Dermis blood vessel endothelial cell (primary cell): Measurements from ENCODE around the gene POMC. TPM values are rescaled to one million over a fixed set of nuclear protein-coding genes. Genes with fewer than 3 reads are reported as not detected.
A peak's percentile ranks its signal among the peaks of the same experiment; 100 is the strongest.
"Not testable (repeated sequence)": the region's sequence is repeated elsewhere in the genome, so short reads cannot be mapped to it uniquely, and the experiment has no call there.

Experiments used
- DNase-seq: peaks from one replicate; pipeline ENCODE4 v3.0.0; 2010
- total RNA-seq: library from RNA; depleted of rRNA; stranded (reverse); fragments of >200 nt; gene quantifications from 2 replicates; pipeline ENCODE4 v1.2.3, GENCODE V29; 2014

The POMC gene
- total RNA-seq = 2.8 and 3.2 TPM in 2 replicates

DNA sequence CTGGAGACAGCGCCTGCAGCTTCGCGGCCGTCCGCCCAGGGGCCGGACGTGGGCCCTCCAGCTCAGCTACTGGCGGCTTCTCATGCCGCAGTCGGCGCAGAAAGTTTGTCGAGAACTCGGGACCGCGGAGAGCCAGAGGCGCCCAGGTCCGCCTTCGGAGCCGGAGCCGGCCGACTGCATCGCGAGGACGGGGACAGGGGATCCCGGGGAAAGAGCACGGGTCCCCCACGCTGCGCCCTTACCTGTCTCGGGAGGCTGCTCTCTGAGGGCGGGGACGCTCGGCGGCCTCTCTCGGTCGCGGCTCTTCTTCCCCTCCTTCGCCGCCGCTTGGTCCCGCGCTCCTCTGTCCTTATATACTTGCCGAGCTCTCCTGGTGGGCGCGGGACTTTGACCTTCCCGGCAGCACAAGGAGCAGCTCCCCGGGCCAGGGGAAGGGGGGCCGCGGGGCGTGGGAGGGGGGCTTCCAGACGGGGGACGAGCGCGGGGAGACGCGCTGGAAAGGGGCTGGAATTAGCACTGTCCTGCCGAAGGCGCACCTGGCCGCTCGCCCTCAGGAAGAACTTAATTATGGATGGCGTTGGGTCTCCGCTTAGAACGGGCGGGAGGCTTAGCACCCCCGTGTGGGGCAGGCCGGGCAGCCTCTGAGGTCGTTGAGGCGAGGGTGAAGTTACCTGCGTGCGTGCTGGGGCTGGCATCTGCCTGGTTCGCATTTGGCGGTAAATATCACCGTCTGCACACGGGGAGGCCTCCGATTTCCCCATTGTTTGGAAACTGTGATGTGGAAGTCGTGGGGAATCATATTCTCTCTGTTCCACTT is at the start of gene POMC:
Gene POMC (minus strand): TSS at position 325 of the 817 bp plus-strand sequence. CDS start 3,808 bp downstream, outside the sequence.
- peak; percentile 38 for DNase-seq

DNA sequence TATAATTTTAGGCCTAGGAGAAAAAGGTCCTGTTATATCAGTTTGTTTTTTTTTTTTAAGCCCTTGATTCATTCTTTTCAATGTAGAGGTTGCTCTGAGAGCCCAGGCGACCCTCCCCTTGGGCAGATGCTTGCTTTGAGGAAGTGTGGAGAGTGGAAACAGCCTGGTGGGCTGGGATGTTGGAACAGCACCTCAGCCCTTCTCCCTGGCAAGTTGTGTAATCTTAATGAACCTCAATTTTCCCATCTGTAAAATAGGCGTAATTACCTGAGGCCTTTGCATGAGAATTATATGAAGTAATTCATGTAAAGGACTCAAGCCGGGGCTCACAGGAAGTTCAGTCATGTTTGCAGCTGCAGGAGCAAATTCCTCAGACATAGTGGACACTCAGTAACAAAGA is 49.7 kb upstream of the POMC start:
- no peak for DNase-seq

GRCh38 chr2:25215948-25216679 is 47.7 kb upstream of the POMC start:
- peak; percentile 53 for DNase-seq

GRCh38 chr2:25215232-25215631 is 46.9 kb upstream of the POMC start:
- DNase-seq = no peak

- DNase-seq = no peak
These were observed 44.8 kb upstream of the POMC start for GRCh38 chr2:25213229-25213628.

DNA sequence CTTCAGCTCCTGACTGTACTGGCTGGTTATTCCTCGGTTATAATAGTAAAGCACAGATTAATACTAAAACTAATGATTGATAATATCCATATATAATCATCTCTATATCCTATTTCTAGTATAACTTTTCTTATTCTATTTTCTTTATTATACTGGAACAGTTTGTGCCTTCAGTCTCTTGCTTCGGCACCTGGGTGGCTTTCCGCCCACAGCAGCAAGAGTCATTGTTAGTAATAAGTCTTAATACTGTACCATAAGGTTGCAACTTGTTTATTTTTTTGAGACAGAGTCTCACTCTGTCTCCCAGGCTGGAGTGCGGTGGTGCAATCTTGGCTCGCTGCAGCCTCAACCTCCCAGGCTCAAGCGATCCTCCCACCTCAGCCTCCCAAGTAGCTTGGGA is 42.5 kb upstream of the POMC start:
- DNase-seq = not testable (repeated sequence)

- no peak for DNase-seq
These were observed 38.7 kb upstream of the POMC start for GRCh38 chr2:25207078-25207545.

GRCh38 chr2:25204190-25204838 is 35.9 kb upstream of the POMC start:
- peak; percentile 17 for DNase-seq

DNA sequence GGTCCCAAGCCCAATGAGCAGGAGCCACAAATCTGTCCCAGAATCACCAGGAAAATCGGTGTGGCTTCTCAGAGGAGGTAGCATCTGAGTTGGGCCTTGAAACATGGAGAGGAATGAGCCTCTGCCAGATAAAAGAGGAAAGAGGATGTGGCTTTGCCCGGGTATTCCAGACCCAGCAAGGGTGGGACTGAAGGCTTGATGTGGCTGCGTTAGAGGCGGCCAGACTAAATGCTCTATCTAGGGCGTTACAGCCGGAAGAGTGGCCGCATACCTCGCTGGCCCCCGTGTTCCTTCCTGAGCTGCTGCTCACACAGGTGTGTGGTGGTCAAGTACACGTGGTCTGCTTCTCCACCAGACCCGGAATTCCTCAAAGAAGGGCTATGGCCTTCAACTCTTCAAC is 33.9 kb upstream of the POMC start:
- no peak for DNase-seq

DNA sequence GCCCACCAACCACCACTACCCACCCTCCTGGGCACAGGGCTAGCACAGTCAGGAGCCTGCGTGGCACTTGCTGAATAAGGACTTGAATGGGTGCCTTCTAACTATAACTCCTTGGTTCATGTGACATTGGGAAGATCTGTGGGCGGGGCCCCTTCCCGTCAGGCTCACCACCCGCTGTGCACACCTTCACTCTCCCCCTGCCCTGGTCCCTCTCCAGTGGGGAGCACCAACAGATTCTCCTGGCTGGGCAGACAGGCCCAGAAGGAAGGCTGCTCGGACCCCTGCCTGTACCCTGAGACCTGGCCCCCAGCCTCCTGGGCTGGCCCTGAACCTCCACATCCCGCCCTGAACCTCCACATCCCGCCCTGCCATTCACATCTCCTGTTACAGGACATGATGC is 33.4 kb upstream of the POMC start:
- no peak for DNase-seq

DNA sequence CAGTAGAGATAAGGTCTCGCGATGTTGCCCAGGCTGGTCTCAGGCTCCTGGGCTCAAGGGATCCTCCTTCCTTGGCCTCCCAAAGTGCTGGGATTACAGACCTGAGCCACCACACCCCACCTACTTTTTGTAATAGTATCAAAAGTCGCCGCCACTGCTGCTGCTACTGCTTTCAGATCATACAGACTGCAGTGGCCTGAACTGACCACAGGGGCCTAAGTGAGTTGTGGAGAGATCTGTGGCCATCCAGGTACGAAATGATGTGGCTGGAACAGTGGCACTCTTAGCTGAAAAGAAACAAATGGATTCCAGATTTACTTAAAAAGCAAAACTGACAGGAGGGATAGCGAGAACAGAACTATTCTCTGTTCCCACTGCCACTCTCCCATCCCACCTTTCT is 32.9 kb upstream of the POMC start:
- DNase-seq = peak; percentile 24

- no peak for DNase-seq
These were observed 30.2 kb upstream of the POMC start for GRCh38 chr2:25198576-25198975.

- DNase-seq = no peak
These were observed 29.8 kb upstream of the POMC start for GRCh38 chr2:25198209-25198525.

GRCh38 chr2:25197336-25198208 is 29.2 kb upstream of the POMC start:
- peak; percentile 11 for DNase-seq

DNA sequence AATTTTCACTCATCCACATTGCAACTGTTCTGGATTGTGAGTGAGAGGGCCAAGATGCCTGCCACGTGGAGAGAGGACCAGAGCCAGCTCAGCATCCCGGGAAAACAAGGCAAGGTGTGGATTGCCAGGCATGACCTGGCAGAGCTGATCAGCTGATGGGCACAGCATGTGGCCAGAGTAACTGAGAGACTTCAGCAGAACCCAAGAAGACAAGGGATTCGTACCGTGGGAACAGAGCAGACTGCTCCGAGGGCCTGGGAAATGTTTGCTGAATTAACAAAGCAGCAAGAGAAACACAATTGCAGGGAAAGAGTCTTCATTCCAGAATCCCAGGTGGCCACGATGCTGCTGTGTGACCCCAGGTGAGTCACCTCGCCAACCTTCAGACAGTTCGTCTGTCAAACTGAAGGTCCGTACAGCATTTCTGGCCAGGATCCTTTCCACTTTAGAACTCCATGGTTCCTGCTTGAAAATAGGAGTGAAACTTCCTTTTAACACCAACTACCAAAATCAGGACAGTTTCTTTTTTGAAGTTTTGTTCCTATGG is 26.3 kb upstream of the POMC start:
- DNase-seq = no peak

DNA sequence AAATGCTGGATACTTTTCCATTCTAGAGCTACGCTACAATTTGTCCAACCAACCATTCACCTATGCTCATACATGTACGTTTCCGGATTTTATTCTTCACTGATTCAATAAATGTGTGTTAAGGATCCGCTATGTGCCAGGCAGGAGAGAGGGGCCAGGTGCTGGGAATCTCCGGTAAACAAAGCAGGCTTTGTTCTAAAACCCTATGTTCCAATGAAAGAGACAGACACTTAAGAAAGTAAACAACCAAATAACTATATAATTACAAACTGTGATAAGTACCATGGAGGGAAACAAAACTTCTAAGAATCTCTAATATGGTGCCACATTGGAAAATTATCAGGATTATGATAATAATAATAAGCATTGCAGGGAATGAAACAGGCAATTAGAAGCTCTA is 22.2 kb upstream of the POMC start:
- no peak for DNase-seq

DNA sequence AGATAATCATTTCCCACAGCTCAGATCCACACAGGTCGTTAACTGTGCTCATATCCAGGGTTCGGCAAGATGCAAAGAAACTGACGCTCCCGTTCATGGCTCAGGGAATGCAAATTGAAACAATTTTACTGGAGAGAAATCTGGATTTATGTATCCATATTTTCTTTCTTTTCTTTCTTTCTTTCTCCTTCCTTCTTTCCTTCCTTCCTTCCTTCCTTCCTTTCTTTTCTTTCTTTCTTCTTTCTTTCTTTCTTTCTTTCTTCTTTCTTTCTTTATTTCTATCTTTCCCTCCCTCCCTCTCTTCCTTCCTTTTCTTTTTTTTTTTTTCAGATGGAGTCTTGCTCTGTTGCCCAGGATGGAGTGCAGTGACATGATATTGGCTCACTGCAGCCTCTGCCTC is 20.0 kb upstream of the POMC start:
- DNase-seq = no peak

- no peak for DNase-seq
These were observed 19.5 kb upstream of the POMC start for GRCh38 chr2:25187729-25188350.

DNA sequence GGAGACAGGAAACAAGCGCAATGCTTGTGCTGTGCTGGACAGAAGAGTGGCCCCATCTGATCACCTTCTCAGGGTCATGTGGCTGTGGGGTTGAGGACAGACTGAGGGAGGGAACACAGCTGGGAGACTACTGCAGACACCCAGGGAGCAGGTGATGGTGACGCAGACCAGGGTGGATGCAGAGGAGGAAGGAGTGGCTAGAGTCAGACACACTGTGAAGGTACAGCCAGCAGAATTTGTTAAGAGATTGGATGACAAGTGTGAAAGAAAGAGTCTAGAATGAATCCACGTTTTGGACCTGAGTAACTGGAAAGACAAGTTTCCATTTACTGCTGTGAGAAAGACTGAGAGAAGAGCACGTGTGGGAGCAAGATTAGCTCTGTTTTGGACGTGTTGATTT is 15.9 kb upstream of the POMC start:
- no peak for DNase-seq

DNA sequence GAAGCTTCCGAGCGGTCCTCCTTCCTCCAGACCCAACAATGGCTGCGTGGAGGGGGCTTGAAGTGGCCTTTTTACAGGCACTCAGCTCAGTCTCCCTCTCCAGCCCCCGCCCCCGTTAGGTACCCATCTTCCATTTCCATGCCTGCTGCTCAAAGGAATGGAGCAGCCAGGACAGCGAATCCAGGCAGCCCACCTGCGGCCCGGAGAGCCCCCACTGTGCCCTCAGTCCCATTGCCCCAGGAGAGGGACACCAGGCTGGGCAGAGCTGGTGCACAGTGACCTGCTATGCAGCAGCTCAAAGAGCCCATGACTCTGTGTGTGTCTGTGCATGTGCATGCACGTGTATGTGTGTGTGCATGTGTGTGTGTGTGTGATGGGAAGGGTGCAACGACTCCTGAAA is 10.6 kb upstream of the POMC start:
- no peak for DNase-seq

GRCh38 chr2:25177211-25177611 is 8.8 kb upstream of the POMC start:
- no peak for DNase-seq
